ENCODE results near the gene MAN2B1. TPM values are rescaled to one million over a fixed set of nuclear protein-coding genes. Genes with fewer than 3 reads are reported as not detected.

MAN2B1 gene
- polyA plus RNA-seq, 1 donor from 2014 or later = 99.6 TPM

DNA sequence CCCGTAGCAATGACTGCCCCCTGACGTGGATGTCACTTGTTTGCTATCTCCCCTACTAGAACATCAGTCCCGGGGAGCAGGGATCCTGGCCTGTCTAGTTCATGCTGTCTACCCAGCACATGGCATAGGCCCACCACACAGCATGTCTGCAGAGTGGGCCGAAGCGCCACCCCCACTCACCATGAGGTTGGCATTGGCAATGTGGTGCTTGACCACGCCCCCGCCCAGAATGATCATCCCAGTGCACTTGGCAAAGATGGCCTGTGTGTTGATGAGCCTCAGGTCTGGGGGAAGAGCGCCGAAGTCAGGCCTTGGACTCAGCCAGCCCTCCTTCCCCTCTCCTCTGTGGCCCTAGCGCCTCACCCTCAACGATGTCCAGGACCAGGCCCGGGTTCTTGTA, 10.4 kb upstream of the MAN2B1 start:
- H3K27ac Mint-ChIP-seq = peak overlapping the region in 2 of 3 donors; percentile 91 to 94
- H3K9me3 Mint-ChIP-seq = no peaks in the 10 kb centered on the region

DNA sequence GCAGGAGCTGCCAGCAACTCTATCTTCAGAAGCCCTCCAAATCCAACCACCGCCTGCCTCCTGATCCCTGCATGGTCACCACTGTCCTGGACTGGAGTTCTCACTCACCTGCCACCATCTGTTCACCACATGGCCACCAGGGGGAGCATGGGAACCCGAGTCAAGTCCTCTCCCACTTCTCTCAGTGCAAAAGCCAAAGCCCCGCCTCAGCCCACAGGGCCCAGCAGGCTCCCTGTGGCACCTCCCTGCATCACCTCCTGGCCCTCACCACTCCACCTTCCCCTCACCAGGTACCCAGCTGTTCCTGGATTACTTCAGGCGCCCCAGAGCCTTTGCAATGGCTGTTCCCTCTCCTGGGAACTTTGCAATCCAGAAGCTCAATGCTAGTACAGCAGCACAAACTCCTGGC, 9.8 kb upstream of the MAN2B1 start:
- H3K27ac Mint-ChIP-seq = peak overlapping the region in 2 of 3 donors; percentile 91 to 94
- H3K36me3 Mint-ChIP-seq = peaks cover 12% of the 10 kb centered on the region
- no peaks in the 10 kb centered on the region for H3K9me3 Mint-ChIP-seq
- peaks cover 12 to 23% (median 20%) of the 10 kb centered on the region in 3 donors for H3K4me1 Mint-ChIP-seq
- peak overlapping the region in 3 of 4 donors; percentile 18 to 61 (median 44) for H3K4me3 Mint-ChIP-seq
- H3K27me3 Mint-ChIP-seq = no peaks in the 10 kb centered on the region

More for the DNA sequence above, 10.4 kb upstream of the MAN2B1 start:
- H3K4me3 Mint-ChIP-seq = peak overlapping the region in 1 of 4 donors; percentile 61
- peaks cover 12 to 22% (median 19%) of the 10 kb centered on the region in 3 donors for H3K4me1 Mint-ChIP-seq
- H3K27me3 Mint-ChIP-seq = no peaks in the 10 kb centered on the region
- peaks cover 12% of the 10 kb centered on the region for H3K36me3 Mint-ChIP-seq

DNA sequence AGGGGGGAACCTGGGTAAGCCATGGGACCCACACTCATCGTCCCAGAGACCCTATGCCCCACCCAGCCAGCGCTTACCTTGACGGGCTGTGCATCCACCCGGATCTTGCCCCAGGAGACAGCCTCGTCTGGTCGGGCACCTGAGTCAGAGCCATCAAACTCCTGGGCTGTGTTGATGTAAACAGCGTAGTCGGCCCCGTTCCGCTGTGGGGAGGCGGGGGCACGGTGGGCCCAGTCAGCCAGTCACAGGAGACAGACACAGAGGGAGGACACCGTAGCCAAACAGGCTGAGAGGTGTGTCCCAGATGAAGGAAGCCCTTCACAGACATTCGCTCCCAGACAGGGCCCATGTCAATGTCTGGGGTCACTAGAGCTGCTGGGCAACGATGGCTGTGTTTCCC, 9.4 kb upstream of the MAN2B1 start:
- peaks cover 11% of the 10 kb centered on the region for H3K36me3 Mint-ChIP-seq
- H3K27me3 Mint-ChIP-seq = no peaks in the 10 kb centered on the region
- peak overlapping the region in 1 of 4 donors; percentile 61 for H3K4me3 Mint-ChIP-seq

DNA sequence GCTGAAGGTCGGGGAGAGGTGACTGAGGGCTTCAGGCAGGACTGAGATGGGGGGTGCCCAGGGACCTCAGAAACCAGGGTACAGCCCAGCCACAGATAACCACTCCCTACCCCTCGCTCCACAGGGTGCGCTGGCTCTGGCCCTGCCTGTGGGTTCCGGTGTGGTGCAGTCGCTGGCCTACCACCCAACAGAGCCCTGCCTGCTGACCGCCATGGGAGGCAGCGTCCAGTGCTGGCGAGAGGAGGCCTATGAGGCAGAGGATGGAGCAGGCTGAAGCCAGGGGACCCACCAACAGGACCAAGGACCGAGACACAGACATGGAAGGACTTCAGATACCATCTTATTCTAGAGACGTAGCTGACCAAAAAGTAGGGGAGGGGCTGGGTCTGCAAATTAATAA, 8.9 kb upstream of the MAN2B1 start:
- Mint-ChIP-seq H3K27me3 (no peaks in the 10 kb centered on the region), H3K4me3 (peak overlapping the region in 1 of 4 donors; percentile 7), H3K4me1 (peaks cover 5 to 19% (median 16%) of the 10 kb centered on the region in 3 donors), H3K9me3 (no peaks in the 10 kb centered on the region), H3K36me3 (peaks cover 10% of the 10 kb centered on the region), H3K27ac (peak overlapping the region in 1 of 3 donors; percentile 78)

More for the DNA sequence above, 9.4 kb upstream of the MAN2B1 start:
- Mint-ChIP-seq H3K27ac (peak overlapping the region in 1 of 3 donors; percentile 91), H3K9me3 (no peaks in the 10 kb centered on the region), H3K4me1 (peaks cover 7 to 20% (median 17%) of the 10 kb centered on the region in 3 donors)

DNA sequence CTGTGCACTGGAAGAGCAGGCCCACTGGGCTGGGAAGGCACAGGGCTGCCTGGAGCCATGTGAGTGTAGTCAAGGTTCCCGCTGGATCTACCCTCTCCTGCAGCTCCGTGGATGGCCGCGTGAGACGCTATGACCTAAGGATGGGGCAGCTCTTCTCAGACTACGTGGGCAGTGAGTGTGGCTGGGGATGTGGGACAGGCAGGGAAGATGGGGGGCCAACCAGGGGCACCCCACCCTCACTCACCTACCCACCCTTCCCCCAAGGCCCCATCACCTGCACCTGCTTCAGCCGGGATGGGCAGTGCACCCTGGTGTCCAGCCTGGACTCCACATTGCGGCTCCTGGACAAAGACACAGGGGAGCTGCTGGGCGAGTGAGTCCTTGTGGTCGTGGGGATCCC, 6.2 kb upstream of the MAN2B1 start:
- Mint-ChIP-seq H3K4me3 (peak overlapping the region in 1 of 4 donors; percentile 17), H3K36me3 (peaks cover 6% of the 10 kb centered on the region), H3K4me1 (peaks cover 17 to 26% (median 21%) of the 10 kb centered on the region in 3 donors), H3K27me3 (no peaks in the 10 kb centered on the region), H3K27ac (peak overlapping the region in 1 of 3 donors; percentile 68), H3K9me3 (no peaks in the 10 kb centered on the region)

DNA sequence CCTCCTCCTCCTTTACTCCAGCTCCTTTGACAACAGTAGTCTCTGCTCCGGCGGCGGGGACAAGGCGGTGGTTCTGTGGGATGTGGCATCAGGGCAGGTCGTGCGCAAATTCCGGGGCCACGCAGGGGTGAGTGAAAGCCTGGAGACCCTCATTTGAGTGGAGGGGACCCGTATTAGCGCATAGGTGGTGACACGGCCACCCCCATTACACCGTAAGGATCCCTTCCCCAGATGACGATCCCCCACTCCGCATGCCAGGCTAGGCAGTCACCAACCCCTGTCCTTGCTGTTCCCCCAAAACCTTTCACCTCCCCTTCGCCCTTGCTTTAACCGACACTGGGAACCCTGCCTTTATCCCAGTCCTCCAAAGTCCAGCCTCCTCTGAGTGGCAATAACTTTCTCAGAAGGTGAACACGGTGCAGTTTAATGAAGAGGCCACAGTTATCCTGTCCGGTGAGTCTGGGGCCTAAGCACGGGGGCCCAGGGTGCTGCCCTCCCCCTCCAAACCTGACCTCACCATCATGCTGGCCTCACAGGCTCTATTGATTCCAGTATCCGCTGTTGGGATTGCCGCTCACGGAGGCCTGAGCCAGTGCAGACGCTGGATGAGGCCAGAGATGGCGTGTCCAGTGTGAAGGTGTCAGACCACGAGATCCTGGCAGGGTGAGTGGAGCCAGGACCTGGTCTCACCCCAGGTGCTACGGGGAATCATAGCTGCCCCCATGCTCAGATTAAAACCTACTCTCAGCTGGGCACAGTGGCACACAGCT, 3.8 kb upstream of the MAN2B1 start:
- peak overlapping the region in 2 of 3 donors; percentile 99 to 100 for H3K27ac Mint-ChIP-seq
- H3K4me1 Mint-ChIP-seq = peaks cover 13 to 23% (median 19%) of the 10 kb centered on the region in 3 donors
- peaks cover 5% of the 10 kb centered on the region for H3K36me3 Mint-ChIP-seq
- peak overlapping the region; percentile 95 to 100 (median 97) for H3K4me3 Mint-ChIP-seq
- H3K27me3 Mint-ChIP-seq = no peaks in the 10 kb centered on the region
- H3K9me3 Mint-ChIP-seq = no peaks in the 10 kb centered on the region

DNA sequence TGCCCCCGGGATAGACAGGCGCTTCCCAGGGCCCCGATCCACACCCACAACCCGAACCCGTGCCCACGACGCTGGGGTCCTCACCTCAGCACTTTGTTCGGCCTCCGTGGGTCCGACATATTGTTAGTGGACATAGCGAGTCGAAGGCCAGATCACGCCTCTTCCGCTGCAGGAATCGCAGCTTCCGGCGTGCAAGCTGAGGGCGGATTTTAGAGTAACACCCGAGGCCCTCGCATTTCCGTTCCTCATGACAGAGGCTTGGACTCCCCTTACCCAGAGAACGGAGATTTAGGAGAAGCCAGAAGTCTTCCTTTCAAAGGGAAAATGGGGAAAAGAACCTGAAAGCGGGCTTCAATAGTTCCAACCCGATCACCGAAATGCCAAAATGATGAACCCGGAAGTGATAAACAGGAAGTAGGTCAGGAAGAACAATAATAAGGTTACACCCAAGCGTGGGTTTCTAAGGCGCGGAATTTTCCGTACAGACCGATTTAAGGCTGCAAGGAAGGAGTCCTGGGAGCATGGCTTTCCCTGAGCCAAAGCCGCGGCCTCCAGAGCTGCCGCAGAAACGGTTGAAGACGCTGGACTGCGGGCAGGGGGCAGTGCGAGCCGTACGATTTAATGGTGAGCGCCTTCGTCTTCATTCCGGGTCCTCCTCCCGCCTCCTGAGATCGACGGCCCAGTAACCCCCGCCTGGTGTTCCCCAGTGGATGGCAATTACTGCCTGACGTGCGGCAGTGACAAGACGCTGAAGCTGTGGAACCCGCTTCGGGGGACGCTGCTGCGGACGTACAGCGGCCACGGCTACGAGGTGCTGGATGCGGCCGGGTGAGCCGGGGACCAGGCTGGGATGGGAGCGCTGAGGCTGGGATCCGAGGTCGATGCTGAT, 3.0 kb upstream of the MAN2B1 start:
- peaks cover 19 to 25% (median 23%) of the 10 kb centered on the region in 3 donors for H3K4me1 Mint-ChIP-seq
- H3K36me3 Mint-ChIP-seq = peaks cover 4% of the 10 kb centered on the region
- no peaks in the 10 kb centered on the region for H3K27me3 Mint-ChIP-seq
- peak overlapping the region; percentile 95 to 100 (median 97) for H3K4me3 Mint-ChIP-seq
- peak overlapping the region; percentile 99 to 100 (median 100) for H3K27ac Mint-ChIP-seq
- no peaks in the 10 kb centered on the region for H3K9me3 Mint-ChIP-seq

DNA sequence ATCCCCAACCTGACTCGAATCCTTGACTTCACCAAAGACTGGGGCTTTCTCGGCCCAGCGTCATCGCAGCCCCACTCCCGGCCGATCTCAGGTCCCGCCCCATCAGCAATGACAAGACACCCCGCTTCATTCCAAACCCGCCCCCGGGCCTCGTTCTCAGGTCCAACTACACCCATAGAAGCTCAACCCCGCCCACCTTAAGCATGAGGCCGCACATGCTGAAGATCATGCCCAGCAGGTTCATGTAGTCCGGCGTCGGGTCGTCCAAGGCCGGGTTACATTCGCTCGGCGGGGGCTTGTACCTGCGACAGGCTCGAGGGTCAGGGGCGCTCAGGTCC, 2.4 kb upstream of the MAN2B1 start:
- H3K36me3 Mint-ChIP-seq = no peaks in the 10 kb centered on the region
- peak overlapping the region; percentile 95 to 100 (median 97) for H3K4me3 Mint-ChIP-seq
- H3K27me3 Mint-ChIP-seq = no peaks in the 10 kb centered on the region
- H3K27ac Mint-ChIP-seq = peak overlapping the region; percentile 99 to 100 (median 100)
- peaks cover 19 to 28% (median 20%) of the 10 kb centered on the region in 3 donors for H3K4me1 Mint-ChIP-seq
- H3K9me3 Mint-ChIP-seq = no peaks in the 10 kb centered on the region

DNA sequence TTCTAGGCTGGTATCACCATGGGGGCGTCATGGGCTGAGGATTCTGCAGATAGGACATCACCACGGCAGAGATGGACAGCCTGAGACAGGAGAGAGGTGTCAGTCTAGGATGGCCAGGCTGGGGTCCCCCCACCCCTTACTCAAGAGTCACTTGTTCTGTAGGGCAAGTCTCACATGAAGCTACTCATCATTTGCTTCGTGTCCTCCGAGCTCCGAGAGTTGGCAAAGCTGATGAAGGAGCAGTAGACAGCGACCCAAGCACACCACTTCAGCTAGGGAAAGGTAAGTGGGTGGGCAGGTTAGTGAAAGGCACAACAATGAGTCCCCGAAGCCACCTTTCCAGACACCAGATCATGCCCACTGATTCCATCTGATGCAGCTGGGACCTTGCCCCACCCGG, 1.8 kb upstream of the MAN2B1 start:
- peak overlapping the region; percentile 99 to 100 (median 100) for H3K27ac Mint-ChIP-seq
- no peaks in the 10 kb centered on the region for H3K9me3 Mint-ChIP-seq
- H3K4me3 Mint-ChIP-seq = peak overlapping the region; percentile 95 to 100 (median 97)
- H3K27me3 Mint-ChIP-seq = no peaks in the 10 kb centered on the region
- no peaks in the 10 kb centered on the region for H3K36me3 Mint-ChIP-seq
- H3K4me1 Mint-ChIP-seq = peaks cover 19 to 28% (median 19%) of the 10 kb centered on the region in 3 donors

DNA sequence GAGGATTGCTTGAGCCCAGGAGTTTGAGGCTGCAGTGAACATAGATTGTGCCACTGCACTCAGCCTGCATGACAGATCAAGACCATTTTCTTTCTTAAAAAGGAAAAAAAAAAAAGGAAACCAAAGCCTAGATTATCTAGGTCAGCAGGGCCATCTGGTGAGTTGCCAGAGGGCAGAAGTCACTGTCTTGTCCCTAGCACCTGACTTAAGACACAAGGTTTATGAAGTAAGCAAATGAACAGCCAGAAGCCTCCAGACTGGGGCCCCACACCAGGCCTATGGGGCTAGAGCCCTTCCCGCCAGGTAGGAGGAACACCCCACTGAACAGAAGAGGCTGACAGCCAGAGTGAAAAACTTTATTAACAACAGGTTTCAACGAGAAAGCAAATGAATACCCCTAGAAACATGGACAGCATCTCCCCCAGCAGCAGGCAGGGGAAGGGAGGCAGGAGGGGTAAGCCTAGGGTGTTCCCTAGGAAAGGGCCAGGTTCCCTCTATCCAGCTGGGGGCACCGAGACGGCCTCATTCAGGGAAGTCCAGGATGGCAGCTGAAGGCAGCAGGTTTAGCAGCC, 1.3 kb upstream of the MAN2B1 start:
- Mint-ChIP-seq H3K4me3 (peak overlapping the region; percentile 95 to 100 (median 96)), H3K36me3 (no peaks in the 10 kb centered on the region), H3K27ac (peak overlapping the region in 2 of 3 donors; percentile 46 to 99), H3K9me3 (no peaks in the 10 kb centered on the region), H3K27me3 (no peaks in the 10 kb centered on the region), H3K4me1 (peaks cover 19 to 28% (median 19%) of the 10 kb centered on the region in 3 donors)

DNA sequence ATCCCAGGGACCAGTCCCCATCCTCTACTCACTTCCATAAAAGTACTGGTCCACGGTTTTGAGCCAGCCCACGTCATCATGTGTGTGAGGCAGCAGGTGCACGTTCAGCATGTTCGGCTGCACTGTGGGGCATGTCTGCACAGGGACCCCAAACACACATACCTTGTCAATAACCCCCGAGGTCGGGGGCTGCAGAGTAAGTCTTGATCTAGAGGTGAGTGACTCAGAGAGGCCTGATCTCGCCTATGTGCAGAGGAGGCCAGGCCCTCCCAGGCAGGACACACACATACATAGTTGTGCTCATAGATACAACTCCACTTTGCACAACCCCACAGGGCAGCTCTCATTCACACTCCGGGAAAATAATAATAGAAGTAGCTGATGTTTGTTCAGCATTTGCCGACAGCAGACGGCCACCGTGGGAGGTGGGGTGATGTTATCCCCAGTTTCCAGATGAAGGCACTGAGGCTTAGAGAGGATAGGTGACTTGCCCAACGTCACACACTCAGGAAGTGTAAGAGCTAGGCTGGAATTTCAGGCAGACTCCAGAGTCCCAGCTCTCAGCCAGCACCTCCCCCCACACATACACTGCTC, 774 bp downstream of the MAN2B1 start:
- Mint-ChIP-seq H3K4me1 (peaks cover 16 to 25% (median 19%) of the 10 kb centered on the region in 3 donors), H3K27ac (peak overlapping the region; percentile 95 to 99 (median 98)), H3K27me3 (no peaks in the 10 kb centered on the region), H3K4me3 (peak overlapping the region; percentile 95 to 98 (median 96)), H3K9me3 (no peaks in the 10 kb centered on the region), H3K36me3 (no peaks in the 10 kb centered on the region)

DNA sequence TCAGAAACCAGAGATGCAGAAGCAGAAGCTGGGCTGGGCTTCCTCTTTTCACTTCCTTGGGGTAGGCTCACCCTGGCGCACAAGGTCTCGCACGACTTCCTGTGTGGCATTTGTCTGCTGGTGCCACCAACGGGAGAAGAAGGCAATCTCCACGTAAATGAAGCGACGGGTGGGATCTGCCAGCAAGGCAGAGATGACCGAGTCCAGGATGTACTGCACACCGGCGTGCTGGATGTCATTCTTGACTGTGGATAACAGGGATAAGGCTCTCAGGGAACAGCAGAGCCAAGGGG, 1.3 kb downstream of the MAN2B1 start:
- Mint-ChIP-seq H3K36me3 (peaks cover 3% of the 10 kb centered on the region), H3K9me3 (no peaks in the 10 kb centered on the region), H3K4me1 (peaks cover 16 to 25% (median 19%) of the 10 kb centered on the region in 3 donors), H3K27me3 (no peaks in the 10 kb centered on the region), H3K27ac (peak overlapping the region; percentile 95 to 99 (median 98)), H3K4me3 (peak overlapping the region; percentile 95 to 98 (median 96))

DNA sequence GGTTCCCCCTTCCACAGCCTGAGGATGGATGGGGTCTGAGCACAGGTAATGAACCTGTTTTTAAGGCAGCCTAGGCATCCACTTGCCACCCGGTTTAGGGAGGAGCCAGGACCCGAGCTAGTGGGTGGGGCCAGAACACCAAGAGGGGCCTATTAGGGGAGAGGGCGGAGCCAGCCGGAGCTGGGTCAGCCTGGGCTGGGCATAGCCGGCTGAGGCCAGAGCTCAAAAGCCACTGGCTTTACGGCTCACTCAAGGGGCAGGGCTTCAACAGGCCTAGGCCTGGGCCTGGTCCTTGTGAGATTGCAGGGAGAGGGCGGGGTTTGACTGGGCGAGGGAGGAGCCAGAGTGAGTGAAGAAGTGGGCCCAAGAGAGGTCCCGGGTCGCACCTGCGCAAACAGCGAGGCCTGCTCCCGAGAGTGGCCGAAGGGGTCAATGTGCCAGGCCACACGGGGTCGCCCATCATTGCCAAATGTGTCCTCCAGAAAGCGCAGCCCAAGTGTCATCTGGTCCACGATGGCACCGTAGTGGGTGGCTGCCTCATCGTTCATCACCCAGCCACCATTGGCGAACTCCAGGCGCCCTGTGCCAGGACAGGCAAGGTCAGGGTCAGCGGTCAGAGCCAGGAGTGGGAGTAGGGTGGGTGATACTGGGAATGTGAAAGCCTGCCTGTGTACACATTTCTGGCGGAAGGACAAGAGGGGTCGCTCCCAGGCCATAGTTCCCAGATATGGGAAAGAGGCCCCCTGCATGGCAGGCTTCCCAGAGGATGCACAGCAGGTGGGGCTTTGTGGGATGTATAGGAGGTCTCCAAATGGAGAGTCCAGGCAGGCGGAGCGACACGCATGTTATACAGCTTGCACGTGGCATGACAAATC, 1.9 kb downstream of the MAN2B1 start:
- Mint-ChIP-seq H3K4me1 (peaks cover 18 to 25% (median 18%) of the 10 kb centered on the region in 3 donors), H3K36me3 (peaks cover 5% of the 10 kb centered on the region), H3K27me3 (no peaks in the 10 kb centered on the region), H3K9me3 (no peaks in the 10 kb centered on the region), H3K27ac (peak overlapping the region; percentile 95 to 99 (median 98)), H3K4me3 (peak overlapping the region; percentile 95 to 98 (median 96))

DNA sequence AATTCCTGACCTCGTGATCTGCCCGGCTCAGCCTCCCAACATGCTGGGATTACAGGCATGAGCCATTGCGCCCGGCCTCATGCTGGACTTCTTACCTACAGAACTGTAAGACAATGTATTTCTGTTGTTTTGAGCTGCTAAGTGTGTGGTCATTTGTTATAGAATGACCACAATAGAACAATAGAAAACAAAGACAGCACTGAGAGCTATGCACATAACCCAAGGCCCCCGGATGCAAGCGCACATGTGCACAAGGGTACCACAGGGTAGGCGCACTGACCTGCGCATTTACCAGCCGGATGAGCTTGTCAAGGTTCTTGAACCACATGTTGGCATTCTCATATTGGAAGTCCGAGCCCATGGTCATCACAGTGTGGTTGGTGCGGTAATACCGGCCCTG, 5.6 kb downstream of the MAN2B1 start:
- Mint-ChIP-seq H3K4me1 (peaks cover 6 to 9% (median 7%) of the 10 kb centered on the region in 3 donors), H3K27me3 (no peaks in the 10 kb centered on the region), H3K27ac (no peak overlapping the region), H3K9me3 (no peaks in the 10 kb centered on the region), H3K36me3 (peaks cover 6% of the 10 kb centered on the region), H3K4me3 (peak overlapping the region in 1 of 4 donors; percentile 29)
